Measurements from ENCODE around the gene MAPK10.

Gene MAPK10

GRCh38 chr4:85952972-85953650 lies 406.7 kb downstream of the MAPK10 start:
- no peak for TF ChIP-seq CTCF (IDR thresholded peaks at IDR 0.05; ENCODE audit: control insufficient read depth, extremely low read depth, insufficient read depth)
- H3K4me3 ChIP-seq (ENCODE audit: low read depth, low read length): no peak overlapping the region
- no peak for DNase-seq (ENCODE audit: low read depth)

- no peak for TF ChIP-seq CTCF (IDR thresholded peaks at IDR 0.05; ENCODE audit: control insufficient read depth, extremely low read depth, insufficient read depth)
- no peak for DNase-seq (ENCODE audit: low read depth)
- H3K4me3 ChIP-seq (ENCODE audit: low read depth, low read length): no peak overlapping the region
Measured at GRCh38 chr4:85952528-85952927, 407.3 kb downstream of the MAPK10 start.

GRCh38 chr4:85951099-85951498 lies 408.8 kb downstream of the MAPK10 start:
- TF ChIP-seq CTCF (IDR thresholded peaks at IDR 0.05; ENCODE audit: control insufficient read depth, extremely low read depth, insufficient read depth): no peak
- no peak for DNase-seq (ENCODE audit: low read depth)
- no peak overlapping the region for H3K4me3 ChIP-seq (ENCODE audit: low read depth, low read length)

- no peak for DNase-seq (ENCODE audit: low read depth)
- TF ChIP-seq CTCF (IDR thresholded peaks at IDR 0.05; ENCODE audit: control insufficient read depth, extremely low read depth, insufficient read depth): no peak
- H3K4me3 ChIP-seq (ENCODE audit: low read depth, low read length): no peak overlapping the region
Measured at GRCh38 chr4:85946821-85947220, 413.0 kb downstream of the MAPK10 start.

- TF ChIP-seq CTCF (IDR thresholded peaks at IDR 0.05; ENCODE audit: control insufficient read depth, extremely low read depth, insufficient read depth): no peak
- no peak for DNase-seq (ENCODE audit: low read depth)
- H3K4me3 ChIP-seq (ENCODE audit: low read depth, low read length): no peak overlapping the region
Measured at GRCh38 chr4:85942107-85942506, 417.7 kb downstream of the MAPK10 start.

GRCh38 chr4:85940151-85940550 lies 419.7 kb downstream of the MAPK10 start:
- TF ChIP-seq CTCF (IDR thresholded peaks at IDR 0.05; ENCODE audit: control insufficient read depth, extremely low read depth, insufficient read depth): no peak
- no peak overlapping the region for H3K4me3 ChIP-seq (ENCODE audit: low read depth, low read length)
- no peak for DNase-seq (ENCODE audit: low read depth)

Data from LNCaP clone FGC (cell line).